ENCODE data around the gene TRMT112.

GRCh38 chr11:64284962-64285884 is 32.1 kb downstream of the TRMT112 start, which contains the start of gene GPR137:
- TF ChIP-seq, protein P1, sequence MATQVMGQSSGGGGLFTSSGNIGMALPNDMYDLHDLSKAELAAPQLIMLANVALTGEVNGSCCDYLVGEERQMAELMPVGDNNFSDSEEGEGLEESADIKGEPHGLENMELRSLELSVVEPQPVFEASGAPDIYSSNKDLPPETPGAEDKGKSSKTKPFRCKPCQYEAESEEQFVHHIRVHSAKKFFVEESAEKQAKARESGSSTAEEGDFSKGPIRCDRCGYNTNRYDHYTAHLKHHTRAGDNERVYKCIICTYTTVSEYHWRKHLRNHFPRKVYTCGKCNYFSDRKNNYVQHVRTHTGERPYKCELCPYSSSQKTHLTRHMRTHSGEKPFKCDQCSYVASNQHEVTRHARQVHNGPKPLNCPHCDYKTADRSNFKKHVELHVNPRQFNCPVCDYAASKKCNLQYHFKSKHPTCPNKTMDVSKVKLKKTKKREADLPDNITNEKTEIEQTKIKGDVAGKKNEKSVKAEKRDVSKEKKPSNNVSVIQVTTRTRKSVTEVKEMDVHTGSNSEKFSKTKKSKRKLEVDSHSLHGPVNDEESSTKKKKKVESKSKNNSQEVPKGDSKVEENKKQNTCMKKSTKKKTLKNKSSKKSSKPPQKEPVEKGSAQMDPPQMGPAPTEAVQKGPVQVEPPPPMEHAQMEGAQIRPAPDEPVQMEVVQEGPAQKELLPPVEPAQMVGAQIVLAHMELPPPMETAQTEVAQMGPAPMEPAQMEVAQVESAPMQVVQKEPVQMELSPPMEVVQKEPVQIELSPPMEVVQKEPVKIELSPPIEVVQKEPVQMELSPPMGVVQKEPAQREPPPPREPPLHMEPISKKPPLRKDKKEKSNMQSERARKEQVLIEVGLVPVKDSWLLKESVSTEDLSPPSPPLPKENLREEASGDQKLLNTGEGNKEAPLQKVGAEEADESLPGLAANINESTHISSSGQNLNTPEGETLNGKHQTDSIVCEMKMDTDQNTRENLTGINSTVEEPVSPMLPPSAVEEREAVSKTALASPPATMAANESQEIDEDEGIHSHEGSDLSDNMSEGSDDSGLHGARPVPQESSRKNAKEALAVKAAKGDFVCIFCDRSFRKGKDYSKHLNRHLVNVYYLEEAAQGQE (IDR thresholded peaks at IDR 0.05; ENCODE audit: insufficient read depth in 1 of 2, low read depth in 2 of 2, low read length in 2 of 2): no peak
- TF ChIP-seq SIN3A (IDR thresholded peaks at IDR 0.05; ENCODE audit: borderline replicate concordance, insufficient read depth, low read length): no peak

Measured in PFSK-1 (cell line).